Esophagus muscularis mucosa (tissue), 3 donors: ENCODE results near the gene RAD51B.

ENCODE experiments used
- CTCF ChIP-seq, 3 experiments: fragments of 200-600 bp in 2 of 3; fragments of 450-650 bp in 1 of 3; sonication (generic) in 2 of 3; IDR thresholded peaks; one replicate each; pipeline ENCODE4 v1.5.1; 2017 to 2019; ENCODE audit warnings: antibody characterized with exemption in 3 of 3, mild to moderate bottlenecking in 2 of 3, moderate library complexity in 1 of 3
- POLR2A ChIP-seq: fragments of 450-650 bp; IDR thresholded peaks from one replicate; pipeline ENCODE4 v1.6.1; 2017; ENCODE audit warnings: antibody characterized with exemption, moderate library complexity, mild to moderate bottlenecking, low read depth
- POLR2AphosphoS5 ChIP-seq, 2 donors: sonication (generic); formaldehyde crosslinking; IDR thresholded peaks; one replicate each; pipeline ENCODE4 v1.6.1; 2017; ENCODE audit warnings: antibody characterized with exemption in 2 of 2

- no peak for TF ChIP-seq CTCF (IDR thresholded peaks at IDR 0.05)
- no peak for TF ChIP-seq POLR2A
- TF ChIP-seq POLR2AphosphoS5 (IDR thresholded peaks at IDR 0.05), result no peak
These were observed 719.1 kb downstream of the RAD51B start for GRCh38 chr14:68538639-68539038.
